ACHN (cell line): ENCODE data around the gene OIP5.
A peak's percentile ranks its signal among the peaks of the same experiment; 100 is the strongest.
"Not testable (repeated sequence)": the region's sequence is repeated elsewhere in the genome, so short reads cannot be mapped to it uniquely, and the experiment has no call there.

Source experiments
- DNase-seq: peaks from one replicate; pipeline ENCODE4 v3.0.0-alpha.2; 2015
- in situ Hi-C: cut with HindIII; loops from 2 replicates; pipeline ENCODE4 v1.10.0; 2017; ENCODE audit warnings: low sequenced_read_pairs, low pct_ligation_motif_present, low pct_unique_long_range_greater_than_20kb

The OIP5 gene

DNA sequence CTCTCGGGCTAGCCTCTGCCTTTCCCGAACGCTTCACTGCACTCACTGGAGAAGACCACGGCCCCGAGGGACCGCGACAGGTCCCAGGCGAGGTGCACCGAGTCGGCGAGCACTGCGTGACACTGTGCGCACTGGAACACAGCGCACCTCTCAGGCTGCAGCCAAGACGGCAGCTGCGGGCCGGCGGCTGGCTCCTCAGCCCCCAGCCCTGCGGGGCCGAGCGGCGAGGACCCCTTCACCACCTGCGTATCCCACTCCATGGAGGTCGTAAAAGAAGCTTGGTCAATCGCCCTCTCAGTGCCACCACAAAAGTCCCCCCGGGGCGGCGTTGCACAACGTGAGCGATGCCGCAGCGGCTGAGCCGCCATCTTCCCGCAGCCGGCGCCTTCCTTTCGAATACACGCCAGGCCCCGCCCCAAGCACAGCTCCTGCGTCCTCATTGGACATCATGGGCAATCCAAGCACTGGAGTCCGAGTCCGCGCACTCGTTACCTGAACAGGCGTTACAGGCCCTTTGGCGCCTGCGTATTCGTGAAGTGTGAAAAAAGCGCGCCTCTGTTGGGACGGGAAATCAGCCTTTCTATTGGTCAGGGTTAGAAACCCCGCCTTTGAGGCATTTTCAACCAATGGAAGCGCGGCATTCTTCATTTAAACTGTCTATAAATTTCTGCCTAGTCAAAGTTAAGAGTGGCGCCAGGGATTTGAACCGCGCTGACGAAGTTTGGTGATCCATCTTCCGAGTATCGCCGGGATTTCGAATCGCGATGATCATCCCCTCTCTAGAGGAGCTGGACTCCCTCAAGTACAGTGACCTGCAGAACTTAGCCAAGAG lies at the start of gene OIP5, which contains the start of gene NUSAP1:
Gene OIP5 (minus strand): TSS at position 398 of the 832 bp plus-strand sequence. CDS start 30 bp downstream, at position 368.
Gene NUSAP1 (plus strand): TSS at position 688 of the 832 bp plus-strand sequence. CDS start 77 bp downstream, at position 765.
- in situ Hi-C loops, result no loop called here
- peak; percentile 99 for DNase-seq

- no peak for DNase-seq
- in situ Hi-C loops, result no loop called here
These were observed 45.6 kb upstream of the OIP5 start for GRCh38 chr15:41377978-41378377.

- in situ Hi-C loops, result no loop called here
These were observed 35.0 kb upstream of the OIP5 start for GRCh38 chr15:41367418-41367817.

DNA sequence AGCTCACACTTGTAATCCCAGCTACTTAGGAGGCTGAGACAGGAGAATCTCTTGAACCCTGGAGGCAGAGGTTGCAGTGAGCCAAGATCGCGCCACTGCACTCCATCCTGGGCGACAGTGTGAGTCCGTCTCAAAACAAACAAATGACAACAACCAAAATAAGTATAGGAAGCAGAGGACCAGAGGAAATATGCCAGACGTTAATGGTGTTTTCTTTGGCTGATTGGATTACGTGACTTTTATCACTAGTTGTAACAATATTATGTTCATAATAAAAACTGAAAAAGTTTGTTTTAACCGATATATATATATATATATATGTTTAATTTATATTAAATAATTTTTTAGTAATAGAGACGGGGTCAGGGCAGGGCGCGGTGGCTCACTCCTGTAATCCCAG lies 22.0 kb upstream of the OIP5 start:
- no peak for DNase-seq
- in situ Hi-C loops, result no loop called here

More at GRCh38 chr15:41367418-41367817, 35.0 kb upstream of the OIP5 start:
- DNase-seq, result no peak

DNA sequence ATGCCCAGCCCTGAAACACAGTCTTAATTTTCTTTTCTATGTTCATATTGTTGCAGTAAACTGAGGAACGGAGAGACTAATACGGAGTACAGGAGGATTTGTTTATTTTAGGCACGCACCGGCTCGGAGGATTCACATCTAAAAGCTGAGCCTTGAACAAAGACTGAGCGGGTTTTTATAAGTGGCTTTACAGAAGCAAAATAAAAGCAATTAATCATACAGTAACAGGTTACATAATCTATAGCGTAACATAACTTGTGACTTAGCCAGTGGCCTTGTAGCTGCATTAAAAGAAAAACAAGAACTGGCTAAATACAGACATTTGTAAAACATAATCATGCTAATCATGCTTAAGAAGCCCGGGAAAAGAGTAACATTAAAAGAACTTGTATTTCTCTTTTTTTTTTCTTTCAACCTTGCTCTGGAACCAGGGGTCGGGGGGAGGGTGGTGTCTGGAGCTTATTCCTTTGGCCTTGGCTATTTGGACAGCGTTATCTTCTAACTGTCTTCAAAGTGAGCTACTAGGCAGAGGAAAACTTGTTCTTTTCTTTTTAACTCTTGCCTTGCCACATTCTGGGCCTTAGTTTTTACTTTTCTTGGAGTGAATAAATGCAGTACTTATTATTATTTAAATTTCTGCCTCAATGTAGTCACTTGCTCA lies 17.8 kb upstream of the OIP5 start:
- in situ Hi-C loops, result no loop called here
- no peak for DNase-seq

DNA sequence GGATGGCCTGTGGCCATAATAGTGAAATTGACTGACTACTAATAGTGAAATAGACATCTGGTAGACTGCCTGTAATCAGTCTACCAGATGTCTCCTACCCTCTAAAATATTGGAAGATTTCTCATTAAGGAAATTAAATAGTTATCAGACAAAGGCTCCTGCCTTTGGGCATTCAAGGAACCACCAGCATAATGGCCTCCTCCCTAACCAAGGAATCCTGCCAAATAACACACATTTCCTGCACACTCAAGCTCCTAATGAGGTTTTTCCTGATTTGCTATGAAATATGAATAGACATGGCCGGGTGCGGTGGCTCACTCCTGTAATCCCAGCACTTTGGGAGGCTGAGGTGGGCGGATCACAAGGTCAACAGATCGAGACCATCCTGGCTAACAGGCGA lies 14.8 kb upstream of the OIP5 start:
- in situ Hi-C loops, result no loop called here
- no peak for DNase-seq

DNA sequence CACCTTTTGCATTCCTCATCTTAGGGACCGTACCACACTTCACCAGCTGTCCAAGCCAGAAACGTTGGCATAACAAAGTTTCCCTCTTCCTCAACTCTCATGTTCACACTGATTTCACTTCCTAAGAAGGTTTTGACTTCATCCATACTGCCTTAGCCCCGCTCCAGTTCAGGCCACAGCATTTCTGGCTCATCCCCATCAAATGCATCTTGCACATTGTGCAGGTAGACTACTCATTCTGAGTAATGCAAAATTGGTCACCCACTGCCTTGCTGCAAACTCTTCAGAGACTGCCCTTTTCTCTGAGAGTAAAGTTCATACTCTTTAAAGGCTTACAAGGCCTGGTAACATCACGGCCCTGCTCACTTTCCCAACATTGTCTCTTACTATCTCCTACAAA lies 9.1 kb upstream of the OIP5 start:
- DNase-seq, result no peak
- in situ Hi-C loops, result no loop called here

DNA sequence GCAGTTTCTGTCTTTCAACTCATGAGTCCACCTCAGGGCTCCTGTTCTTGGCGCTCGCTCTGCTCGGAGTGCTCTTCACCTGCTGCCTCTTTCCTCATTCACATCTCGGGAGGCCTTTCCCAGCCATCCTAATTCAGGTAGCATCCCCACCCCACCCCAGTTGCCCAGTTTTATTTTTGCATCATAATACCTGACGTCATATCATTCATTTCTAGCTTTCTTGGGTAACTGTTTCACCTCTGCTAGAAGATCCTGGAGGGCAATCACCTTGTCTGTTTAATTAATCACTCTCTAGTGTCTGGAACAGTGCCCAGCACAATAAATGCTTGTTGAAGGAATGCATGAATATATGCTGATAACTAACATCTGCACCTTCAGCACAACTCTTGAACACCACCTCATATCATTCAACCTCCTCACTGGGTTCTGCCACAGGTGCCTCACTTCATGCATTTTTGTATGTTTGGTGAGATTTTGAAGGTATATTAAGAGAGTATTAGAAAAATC lies 7.9 kb upstream of the OIP5 start:
- no peak for DNase-seq
- in situ Hi-C loops, result no loop called here

GRCh38 chr15:41337631-41338522 lies 5.5 kb upstream of the OIP5 start:
- in situ Hi-C loops, result no loop called here
- DNase-seq, result peak; percentile 32

- in situ Hi-C loops, result no loop called here
- no peak for DNase-seq
These were observed 4.7 kb upstream of the OIP5 start for GRCh38 chr15:41337047-41337446.

GRCh38 chr15:41336549-41336948 lies 4.2 kb upstream of the OIP5 start:
- DNase-seq, result no peak
- in situ Hi-C loops, result no loop called here

DNA sequence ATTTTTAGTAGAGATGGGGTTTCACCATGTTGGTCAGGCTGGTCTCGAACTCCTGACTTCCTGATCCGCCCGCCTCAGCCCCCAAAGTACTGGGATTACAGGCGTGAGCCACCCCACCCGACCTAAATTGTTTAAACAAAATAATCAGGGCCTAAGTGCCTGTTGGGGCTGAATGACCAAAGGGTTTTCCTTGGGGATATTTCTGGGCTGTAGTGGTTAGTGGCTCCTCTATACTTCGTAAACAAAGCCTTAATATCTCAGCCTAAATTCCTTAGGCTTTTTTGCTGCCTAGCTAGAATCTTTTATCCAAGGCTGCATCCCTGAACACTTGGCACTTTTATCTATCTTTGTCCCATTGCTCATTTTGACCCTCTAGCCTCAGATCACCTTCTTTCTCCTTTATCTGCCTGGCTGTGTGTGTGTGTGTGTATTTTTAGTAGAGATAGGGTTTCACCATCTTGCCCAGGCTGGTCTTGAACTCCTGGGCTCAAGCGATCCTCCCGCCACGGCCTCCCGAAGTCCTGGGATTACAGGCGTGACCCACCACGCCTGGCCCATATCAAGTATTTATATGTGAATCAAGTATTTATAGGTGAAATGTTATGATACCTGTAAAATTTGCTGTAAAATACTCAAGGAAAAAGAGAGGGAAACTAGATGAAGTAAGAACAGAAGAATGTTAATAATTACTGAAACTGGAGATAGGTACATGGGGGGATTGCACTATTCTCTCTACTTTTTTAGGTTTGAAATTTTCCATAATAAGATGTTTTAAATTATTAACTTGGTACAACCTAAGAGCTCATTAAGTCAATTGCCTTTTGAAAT lies 2.1 kb upstream of the OIP5 start:
- in situ Hi-C loops, result no loop called here
- no peak for DNase-seq

GRCh38 chr15:41333026-41333562 lies 703 bp upstream of the OIP5 start:
- in situ Hi-C loops, result no loop called here
- peak; percentile 71 for DNase-seq

GRCh38 chr15:41331833-41332193 lies 578 bp downstream of the OIP5 start:
- peak; percentile 70 for DNase-seq
- in situ Hi-C loops, result no loop called here

- no peak for DNase-seq
- in situ Hi-C loops, result no loop called here
These were observed 1.1 kb downstream of the OIP5 start for GRCh38 chr15:41331281-41331680.

GRCh38 chr15:41323611-41324010 lies 8.8 kb downstream of the OIP5 start:
- DNase-seq, result no peak
- in situ Hi-C loops, result no loop called here

DNA sequence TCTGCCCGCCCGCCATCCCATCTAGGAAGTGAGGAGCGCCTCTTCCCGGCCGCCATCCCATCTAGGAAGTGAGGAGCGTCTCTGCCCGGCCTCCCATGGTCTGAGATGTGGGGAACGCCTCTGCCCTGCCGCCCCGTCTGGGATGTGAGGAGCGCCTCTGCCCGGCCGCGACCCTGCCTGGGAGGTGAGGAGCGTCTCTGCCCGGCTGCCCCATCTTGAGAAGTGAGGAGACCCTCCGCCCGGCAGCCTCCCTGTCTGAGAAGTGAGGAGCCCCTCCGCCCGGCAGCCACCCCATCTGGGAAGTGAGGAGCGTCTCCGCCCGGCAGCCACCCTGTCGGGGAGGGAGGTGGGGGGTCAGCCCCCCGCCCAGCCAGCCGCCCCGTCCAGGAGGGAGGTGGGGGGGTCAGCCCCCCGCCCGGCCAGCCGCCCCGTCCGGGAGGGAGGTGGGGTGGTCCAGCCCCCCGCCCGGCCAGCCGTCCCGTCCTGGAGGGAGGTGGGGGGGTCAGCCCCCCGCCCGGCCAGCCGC lies 11.5 kb downstream of the OIP5 start:
- in situ Hi-C loops, result not testable (repeated sequence)

More for the DNA sequence above, 11.5 kb downstream of the OIP5 start:
- DNase-seq, result not testable (repeated sequence)
